Lower leg skin (tissue), 3 donors: ENCODE measurements around the gene POMGNT1.
"Not testable (repeated sequence)": the region's sequence is repeated elsewhere in the genome, so short reads cannot be mapped to it uniquely, and the experiment has no call there.

Experiments used
- POLR2A ChIP-seq, 2 donors: fragments of 450-650 bp; IDR thresholded peaks; one replicate each; pipeline ENCODE4 v1.6.1; 2016 to 2017; ENCODE audit warnings: antibody characterized with exemption in 2 of 2, mild to moderate bottlenecking in 1 of 2, moderate library complexity in 1 of 2
- TF ChIP-seq, protein P1 (sequence below), 3 donors: fragments of 450-650 bp; IDR thresholded peaks; one replicate each; pipeline ENCODE4 v1.5.1; 2016; ENCODE audit warnings: antibody characterized with exemption in 3 of 3, mild to moderate bottlenecking in 3 of 3, moderate library complexity in 2 of 3

DNA sequence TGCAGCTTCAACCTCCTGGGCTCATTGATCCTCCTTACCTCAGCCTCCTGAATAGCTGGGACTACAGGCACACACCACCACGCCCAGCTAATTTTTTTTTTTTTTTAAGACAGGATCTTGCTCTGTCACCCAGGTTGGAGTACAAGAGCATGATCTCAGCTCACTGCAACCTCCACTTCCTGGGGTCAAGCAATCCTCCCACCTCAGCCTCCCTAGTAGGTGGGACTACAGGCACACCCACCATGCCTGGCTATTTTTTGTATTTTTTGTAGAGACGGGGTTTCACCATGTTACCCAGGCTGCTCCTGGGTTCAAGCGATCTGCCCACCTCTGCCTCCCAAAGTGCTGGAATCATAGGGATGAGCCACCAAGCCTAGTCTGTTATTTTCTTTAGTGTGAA lies 45.6 kb upstream of the POMGNT1 start:
- TF ChIP-seq, protein P1, sequence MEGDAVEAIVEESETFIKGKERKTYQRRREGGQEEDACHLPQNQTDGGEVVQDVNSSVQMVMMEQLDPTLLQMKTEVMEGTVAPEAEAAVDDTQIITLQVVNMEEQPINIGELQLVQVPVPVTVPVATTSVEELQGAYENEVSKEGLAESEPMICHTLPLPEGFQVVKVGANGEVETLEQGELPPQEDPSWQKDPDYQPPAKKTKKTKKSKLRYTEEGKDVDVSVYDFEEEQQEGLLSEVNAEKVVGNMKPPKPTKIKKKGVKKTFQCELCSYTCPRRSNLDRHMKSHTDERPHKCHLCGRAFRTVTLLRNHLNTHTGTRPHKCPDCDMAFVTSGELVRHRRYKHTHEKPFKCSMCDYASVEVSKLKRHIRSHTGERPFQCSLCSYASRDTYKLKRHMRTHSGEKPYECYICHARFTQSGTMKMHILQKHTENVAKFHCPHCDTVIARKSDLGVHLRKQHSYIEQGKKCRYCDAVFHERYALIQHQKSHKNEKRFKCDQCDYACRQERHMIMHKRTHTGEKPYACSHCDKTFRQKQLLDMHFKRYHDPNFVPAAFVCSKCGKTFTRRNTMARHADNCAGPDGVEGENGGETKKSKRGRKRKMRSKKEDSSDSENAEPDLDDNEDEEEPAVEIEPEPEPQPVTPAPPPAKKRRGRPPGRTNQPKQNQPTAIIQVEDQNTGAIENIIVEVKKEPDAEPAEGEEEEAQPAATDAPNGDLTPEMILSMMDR (IDR thresholded peaks at IDR 0.05) = not testable (repeated sequence)
- TF ChIP-seq POLR2A (IDR thresholded peaks at IDR 0.05) = not testable (repeated sequence)
